GM18867 (cell line): ENCODE data around the gene KIF1A.

Experiments used
- ATAC-seq: cut with Tn5 transposase; IDR thresholded peaks from one replicate; pipeline ENCODE4 v1.9.1; 2021; ENCODE audit warnings: mild to moderate bottlenecking, moderate library complexity; ENCODE audit not compliant: unreplicated experiment

KIF1A gene

DNA sequence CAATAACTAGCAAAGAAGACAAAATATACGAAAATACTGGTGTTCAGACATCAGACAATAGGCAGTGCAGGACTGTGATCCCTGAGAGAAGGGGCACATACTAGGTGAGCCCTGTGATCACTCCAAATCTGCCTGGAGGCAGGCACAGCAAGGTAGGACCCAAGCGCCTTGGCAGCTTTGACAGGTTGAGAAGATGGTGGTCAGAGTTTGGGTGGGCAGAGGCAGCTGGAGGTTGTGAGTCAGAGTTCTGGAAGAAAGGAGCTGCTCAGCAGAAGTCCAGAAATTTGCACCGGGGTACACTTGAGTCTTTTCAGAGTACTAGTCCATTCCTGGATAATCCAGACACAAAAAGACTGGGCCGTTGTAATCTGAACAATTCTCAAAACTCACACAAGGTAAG, 14.0 kb downstream of the KIF1A start:
- no peak for ATAC-seq

DNA sequence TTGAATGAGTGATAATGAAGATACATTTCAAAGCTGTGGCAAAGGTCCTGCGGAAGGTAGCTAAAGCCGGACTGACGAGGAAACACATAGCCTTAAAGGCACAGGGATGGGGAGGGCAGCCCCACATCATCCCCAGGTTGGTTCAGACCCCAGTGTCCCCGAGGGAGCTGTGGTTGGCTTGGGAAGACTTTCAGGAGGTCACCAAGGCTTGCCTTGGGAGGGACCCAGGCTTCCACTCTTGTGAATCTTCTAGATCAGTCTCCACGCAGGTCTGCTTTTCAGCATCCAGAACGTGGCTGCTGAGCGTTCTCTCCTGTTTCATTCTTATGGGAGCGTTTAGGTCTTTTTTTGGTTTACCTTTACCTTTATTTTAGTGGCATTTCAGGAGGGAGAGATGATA, 16.8 kb downstream of the KIF1A start:
- no peak for ATAC-seq

DNA sequence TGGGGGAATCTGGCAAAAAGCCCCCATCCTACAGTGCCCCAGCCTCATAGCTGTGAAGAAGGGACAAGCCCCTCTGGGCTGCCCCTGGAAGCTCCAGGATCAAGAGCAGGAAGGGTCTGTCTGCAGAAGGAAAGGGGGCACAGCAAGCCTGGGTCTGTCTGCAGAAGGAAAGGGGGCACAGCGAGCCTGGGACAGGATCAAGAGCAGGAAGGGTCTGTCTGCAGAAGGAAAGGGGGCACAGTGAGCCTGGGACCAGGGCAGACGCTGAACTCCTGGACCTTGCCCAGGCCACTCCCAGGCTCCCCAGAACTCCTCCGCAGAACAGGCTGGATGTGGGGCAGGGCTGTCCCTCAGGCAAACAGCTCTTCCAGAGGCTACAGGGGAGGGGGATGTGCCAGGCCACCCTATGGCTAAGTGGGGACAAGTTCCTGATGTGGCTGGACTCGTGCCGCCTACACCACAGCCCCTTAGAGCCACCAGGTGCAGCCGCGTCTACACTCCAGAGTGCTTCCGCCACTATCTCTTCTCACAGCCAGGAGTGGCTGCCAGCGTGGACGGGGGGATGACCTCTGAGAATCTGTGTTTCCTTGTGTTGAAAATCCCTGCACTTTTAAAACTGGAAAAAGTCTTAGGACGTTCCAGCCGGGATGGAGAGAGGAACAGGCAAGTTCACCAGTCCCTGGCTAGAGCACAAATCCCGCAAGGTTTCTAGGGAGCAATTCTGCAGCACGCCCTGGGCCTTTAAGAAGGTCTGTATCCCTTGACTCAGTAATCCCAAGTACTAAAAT, 20.8 kb downstream of the KIF1A start:
- no peak for ATAC-seq

DNA sequence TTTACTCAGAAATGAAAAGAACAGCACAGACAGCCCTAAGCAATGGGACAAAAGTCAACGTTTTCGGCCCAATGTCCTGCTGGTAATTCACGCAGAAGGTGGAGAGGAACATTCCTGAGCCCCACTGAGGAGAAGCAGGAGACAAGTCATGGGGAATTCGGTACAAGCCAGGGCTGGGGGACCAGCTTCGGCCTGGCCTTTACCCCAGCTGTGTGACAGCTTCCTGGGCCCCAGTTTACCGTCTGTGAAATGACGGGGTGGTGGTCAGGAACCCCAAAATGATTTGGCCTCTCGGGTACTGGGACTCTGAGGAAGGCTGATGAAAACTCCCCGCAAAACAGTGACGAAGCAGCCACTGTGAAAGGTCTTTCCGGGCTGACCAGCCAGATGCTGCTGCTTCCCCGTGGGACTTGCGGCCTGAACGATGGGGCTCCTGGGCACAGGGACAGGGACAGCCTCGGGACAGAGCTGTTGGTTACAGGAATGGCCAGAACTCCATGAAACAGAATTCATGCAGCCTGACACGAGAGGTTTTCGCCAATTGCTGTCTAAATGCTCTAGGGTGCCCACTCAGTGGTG, 21.6 kb downstream of the KIF1A start:
- ATAC-seq: no peak

DNA sequence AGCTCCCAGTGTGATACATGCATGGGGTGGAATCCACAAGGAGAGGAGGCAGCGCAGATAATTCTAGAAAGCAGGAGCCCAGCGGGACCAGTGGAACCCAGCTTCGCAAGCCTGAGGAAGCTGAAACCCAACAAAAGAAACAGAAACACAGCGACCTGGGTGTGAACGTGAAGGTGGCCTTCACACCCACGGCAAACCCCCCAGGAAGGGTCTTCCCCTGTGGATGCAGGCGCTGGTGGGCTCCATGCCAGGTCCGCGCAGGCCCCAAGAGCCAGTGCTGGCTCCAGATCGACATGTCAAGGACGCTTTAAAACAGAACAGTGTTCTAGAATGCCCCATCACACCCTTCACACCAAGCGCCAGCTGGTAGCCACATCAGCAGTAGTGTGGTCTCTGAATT, 22.1 kb downstream of the KIF1A start:
- ATAC-seq: no peak

DNA sequence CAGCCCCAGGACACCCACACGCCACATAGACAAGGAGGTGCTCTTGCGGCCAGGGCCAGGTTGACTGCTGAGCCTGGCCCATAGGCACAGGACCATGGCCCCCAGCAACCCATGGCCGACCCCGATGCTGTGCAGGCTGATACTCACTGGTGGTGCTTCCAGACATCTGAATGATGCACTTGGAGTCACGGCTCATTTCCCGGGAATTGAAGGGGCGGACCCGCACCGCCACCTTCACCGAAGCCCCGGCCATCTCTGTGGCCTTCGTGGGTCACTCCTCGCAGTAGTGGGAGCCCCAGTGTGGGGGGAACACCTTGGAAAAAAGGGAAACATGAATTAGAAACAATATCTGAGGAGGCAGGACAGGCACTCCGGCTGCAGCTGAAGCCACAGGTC, 22.5 kb downstream of the KIF1A start:
- no peak for ATAC-seq

DNA sequence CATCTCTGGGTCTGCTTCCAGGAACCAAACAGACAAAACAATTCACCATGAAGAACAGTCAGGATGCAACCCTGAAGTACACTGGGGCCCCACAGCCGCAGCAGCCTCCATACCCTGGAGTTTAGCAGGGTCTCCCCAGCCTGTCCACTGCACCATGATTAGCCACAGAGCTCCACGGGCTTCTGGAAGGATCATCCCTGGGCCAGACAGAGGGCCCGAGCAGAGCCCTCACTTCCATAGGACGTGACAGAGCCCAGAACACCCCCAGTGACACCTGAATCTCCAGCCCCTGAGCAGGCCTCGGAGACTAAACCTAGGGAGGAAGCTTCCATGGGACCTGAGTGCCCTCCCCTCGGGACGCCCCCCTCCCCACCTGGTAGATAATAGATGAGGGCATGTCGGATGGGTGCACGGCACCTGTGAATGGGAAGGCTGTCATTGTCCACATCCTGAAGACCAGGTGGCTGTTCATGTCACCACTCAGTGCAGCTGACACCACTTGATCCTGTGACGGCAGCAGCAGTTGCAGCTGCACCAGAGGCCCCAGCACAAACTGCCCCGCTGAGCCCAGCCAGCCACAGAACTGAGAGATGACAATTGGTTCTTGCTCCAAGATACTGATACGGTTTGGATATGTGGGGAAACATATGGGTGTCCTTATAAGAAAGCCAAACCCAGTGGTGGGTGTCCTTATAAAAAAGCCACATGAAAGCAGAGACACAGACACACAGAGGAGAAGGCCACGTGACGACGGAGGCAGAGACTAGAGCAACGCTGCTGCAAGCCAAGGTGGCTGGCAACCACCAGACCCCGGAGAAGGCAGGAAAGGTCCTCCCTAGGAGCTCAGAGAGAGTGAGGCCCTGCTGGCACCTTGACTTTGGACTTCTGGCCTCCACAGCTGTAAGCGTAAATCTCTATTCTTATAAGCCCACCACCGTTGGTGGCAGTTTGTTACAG, 23.2 kb downstream of the KIF1A start:
- ATAC-seq: no peak

DNA sequence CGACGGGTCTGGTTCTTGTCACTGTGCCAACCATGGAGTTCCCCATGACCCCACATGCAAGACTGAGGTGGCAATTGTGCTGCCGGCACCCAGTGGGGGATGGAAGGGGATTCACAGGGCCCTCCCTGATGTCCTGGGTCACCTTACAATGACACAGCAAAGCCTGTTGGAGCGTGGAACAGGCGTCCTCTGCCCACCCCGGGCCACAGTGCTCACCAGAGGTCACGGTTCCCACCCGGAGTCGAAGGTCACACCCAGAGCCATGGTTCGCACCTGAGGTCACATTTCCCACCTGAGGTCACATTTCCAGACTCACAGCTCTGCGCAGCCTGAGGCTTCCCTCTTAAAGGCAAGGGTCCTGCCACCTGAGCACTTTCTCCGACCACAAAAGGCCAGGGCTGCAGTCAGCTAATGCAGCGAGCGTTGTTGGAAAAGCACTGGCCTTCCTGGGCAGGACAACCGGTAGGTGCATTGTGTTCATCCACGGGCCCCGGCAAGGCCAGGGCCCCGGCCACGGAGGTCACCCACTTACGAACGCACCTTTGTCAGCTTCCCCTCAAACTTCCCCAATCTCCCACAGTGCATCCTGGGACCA, 24.0 kb downstream of the KIF1A start:
- no peak for ATAC-seq

DNA sequence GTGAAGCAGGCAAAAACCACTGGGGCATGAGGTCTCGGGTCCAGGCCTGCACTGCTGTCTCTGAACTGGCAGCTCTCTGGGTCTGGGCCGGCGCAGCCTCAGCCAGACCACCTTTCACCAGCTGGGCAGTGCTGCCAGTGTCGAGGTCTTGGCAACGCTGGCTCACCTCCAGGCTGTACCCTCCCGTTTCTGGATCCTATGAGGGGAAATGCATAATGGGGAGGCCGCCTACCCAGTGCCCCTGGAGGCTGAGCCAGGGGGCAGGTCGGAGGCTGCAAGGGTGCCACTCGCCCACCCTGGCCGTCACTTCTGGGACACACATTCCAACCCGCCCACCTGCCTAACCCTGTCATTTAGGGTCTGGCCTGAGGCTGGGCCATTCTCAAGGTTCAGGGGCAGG, 24.6 kb downstream of the KIF1A start:
- no peak for ATAC-seq

DNA sequence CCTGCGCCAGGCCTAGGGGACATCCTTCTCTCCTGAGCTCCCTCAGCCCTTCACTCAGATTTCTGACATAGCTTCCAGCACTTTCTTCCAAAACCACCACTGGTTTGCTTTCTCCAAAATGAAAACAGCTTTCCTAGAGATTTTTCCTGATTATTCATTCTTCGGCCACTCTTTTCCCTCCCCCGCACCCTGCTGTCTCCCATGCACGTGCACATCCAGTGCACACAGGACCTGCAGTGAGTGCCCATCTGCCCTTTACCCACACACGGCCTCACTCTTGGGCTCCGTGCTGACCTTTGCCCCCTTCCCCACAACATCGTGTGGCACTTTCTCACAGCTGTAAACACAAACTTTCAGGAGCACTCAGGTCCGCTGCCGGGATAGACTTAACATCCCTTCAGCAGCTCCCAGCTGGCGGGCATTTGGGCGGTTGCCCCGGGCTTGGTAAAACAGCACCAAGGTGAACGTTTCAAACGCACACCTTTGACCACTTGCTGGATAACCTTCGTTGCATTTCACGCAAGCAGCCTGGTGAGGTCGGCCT, 25.8 kb downstream of the KIF1A start:
- no peak for ATAC-seq

DNA sequence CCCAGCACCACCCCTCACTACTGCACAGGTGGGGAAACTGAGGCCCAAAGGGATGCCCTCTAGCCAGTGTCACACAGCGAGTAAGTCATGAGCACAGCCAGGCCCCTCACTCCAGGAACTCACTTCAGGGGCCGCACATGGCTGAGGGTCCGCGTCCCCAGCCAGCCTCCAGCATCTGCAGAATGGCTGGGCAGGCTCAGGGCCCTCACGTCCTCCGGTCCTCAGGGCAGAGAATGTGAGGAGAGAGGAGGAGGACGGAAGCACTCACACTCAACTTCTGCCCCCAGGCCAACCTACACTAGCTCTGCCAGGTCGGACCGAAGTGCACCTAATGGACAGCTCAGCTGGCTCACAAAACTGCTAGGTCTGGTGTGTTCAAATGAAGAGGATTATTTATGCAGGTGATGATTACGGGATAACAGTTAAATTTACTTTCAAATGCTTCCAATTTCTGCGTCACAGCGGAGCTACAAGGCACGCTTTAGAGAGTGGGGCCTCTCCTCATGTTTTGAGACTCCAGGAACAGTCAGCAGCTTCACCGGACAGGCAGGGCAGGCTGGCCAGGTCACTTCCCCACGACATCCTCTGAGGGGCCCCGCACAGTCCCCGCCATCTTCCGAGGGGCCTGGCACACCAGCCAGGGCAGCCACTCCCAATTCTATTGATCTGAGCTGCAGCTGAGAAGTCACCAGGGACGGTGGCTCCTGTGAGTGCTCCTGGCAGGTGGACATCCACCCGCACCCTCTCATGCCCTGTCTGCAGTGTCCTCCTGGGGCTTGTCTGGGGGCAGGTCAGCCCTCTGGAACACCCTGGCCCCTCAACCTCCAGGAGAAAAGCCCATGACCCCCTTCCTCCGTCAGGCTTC, 26.5 kb downstream of the KIF1A start:
- no peak for ATAC-seq

DNA sequence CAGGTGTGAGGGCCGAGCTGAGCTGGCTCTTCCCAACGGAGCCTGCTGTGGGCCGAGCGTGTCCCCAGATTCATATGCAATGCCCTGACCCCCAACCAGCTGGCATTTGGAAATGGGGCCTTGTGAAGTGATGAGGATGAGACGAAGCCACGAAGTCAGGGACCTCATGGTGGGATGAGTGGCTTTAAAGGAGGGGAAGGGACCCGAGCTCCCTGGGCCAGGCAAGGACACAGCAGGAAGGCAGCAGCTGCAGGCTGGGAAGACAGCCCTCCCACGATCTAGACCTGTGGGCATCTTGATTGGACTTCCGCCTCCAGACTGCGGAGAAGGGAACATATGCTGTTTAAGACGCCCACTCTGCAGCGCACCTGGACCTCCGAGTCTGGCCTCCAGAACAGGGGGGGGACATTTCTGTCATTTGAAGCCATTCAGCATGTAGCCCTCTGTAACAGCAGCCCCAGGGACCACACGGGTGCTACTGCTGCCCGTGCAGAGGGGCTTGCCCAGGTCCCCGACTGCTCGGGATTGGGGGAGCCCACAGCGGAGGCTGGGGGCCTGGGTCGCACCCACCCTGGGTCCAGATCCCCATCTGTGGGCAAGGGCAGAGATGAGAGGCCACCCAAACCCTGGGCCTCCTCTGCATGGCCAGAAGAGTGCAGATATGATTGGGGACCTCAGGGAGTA, 27.2 kb downstream of the KIF1A start:
- ATAC-seq: no peak

DNA sequence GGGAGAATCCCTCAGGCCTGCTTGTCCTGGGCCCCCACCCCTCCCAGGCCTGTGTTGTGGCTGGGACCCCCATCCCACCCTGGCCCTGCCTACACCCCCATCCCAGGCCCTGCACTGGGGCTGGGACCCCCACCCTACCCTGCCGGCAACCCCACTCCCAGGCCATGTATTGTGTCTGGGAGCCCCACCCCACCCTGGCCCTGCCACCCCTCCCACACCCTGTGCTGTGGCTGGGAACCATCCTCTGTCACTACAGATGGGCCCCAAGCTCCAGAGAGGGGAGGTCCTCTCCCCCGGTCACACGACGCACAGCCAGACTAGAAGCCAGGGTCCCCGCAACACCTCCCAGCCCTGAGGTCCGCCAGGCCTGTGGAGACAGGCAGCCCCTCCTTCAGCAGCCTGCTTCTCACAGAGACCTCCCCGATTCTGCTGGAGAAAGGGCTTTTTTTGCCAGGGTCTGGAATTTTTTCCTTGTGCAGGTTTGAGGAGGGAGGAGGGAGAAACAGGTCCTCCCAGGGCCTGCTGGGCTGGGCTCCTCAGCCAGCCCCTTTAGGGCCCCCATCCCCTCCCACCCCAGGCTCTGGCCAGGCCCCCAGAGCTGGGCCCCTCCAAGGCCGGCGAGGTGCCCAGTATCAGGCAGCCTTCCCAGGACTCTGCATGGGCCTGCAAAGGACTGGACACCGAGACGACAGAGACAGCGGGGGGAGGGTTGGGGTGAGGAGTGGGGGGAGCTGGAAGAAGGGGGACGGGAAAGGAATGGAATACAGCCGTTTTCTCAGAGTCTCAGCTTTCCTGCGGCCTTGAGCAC, 28.0 kb downstream of the KIF1A start:
- no peak for ATAC-seq

DNA sequence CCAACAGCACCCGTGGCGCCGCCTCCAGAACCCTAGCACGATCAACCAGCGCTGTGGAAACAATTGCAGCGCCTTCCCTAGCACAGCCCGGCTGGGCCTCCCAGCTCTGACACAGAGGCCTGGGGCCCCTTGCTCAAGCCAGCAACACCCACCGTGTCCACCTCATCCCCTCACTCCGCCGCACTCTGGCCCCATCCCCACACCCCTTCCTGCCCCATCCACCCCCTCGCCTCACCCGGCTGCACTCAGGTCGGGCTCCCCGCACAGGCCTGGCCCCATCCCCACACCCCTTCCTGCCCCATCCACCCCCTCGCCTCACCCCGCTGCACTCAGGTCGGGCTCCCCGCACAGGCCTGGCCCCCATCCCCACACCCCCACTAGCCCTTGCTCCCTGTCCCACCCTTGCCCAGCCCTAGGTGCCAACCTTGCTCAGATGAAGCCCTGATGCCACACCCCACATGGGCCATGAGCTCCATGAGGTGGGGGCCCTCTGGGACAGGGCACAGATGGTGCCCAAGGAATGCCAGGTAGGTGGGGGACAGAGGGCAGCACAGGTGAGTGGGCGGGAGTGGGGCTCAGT, 28.7 kb downstream of the KIF1A start:
- no peak for ATAC-seq

DNA sequence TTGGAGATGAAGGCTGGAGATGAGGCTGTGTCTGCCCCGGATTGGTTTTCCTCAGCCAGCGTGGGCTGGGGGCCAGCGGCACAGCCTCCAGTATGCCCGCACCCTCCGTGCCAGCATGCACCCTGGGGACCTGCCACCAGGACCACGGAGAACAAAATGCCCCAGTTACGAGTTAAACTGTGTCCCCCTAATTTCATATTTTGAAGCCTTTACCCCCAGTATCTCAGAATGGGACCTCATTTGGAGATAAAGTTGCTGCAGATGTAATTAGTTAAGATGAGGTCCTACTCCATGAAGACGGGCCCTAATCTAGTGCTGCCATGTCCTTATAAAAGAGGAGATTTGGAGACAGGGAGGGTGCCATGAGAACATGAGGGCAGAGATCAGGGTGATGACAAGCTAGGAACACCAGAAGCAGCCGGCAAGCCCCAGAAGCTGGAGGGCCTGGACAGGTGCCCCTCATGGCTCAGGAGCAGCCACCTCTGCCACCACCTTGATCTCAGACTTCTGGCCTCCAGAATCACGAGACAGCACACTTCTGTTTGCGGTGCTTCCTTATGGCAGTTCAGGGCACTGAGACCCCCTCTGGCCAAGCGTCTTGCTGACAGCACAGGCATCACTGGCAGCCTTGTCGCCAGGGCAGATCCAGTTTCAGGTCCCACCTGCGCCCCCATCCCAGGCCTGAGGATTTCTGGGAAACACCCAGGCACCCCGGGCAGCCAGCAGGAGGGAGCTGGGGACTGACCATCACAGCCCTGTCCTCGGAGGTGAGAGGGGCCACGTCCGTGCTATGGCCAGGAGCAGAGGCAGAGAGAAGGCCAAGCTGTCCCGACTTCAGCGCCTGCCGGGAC, 29.4 kb downstream of the KIF1A start:
- no peak for ATAC-seq

DNA sequence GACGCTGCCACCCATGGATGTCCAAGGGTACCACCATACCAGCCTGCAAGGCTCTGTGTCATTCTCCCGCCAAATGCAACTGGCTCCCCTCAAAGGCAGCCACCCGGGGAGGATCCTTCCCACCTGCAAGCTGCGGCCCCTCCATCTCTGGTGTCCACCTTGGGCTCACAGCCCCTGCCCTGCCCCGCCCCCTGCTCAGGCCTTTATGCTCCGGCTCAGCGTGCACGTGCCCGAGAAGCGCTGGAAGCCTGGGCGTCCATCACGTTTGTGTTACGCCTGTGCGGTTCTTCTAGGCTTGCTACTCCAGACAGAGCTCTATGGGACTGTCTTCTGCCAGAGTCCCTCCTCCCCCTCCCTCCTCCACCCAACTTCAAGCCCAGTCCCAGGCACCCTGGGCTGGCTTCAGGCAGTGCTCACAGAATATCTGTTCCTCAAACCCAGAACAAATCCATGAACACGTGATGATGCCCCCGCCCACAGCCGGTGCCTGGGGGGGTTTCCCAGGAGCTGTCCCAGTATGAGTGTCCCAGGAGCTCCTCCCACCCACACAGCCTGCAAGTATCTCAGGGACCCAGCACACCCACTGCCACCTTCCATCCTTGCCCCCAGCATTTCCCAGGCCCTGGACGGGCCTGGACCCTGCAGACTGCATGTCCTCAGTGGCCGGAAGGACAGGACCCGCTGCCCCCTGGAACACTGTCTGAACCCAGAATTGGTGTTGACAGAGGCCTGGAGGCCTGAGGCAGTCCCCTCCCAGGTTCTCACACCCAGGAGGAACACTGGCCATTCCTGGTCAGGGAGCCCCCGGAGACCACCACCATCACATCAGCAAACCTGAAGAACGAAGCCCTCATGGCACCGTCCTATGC, 30.3 kb downstream of the KIF1A start:
- ATAC-seq: no peak
